Measurements from ENCODE around the gene PSMG3.
"Not testable (repeated sequence)": the region's sequence is repeated elsewhere in the genome, so short reads cannot be mapped to it uniquely, and the experiment has no call there.

The PSMG3 gene

DNA sequence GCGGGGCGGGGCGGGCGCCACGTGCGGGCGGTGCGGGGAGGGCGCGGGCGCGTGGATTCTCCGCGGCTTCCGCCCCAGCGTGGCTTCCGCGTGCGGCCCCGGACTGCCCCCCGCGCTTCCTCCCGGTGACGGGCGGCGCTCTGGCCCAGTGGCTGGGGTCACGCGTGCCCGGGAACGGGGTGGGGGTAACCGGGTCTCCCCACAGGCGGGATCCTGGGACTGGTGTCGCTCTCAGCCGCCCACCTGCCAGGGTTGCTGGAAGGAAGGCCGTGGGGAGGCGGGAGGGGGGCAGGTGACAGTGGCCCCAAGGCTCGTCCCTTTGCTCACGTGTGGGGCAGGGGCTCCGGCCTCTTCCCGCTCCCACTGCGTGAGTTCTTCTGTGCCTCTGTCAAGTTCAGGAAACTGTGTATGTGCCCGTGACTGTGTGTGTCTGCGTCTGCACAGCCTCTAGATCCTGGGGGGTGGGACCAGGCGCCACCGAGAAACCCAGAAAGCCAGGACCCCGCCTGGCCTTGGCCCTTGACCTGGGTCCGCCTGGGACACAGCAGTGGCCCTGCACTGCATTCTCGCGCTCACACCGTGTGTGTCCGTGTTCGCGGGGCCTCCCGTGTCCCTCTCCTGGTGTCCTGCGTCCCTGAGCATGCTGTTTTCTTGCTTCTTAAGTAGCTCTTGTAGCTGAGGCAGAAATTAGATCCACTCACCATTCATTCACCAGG, 38.4 kb downstream of the PSMG3 start:
- peak overlapping the region; percentile 26 for H3K9ac ChIP-seq (ENCODE audit: low read depth, low read length)
- H3K36me3 ChIP-seq (ENCODE audit: control insufficient read depth, insufficient read depth, low read length), result no peaks in the 10 kb centered on the region
- peak overlapping the region; percentile 63 for H3K4me3 ChIP-seq (ENCODE audit: low read depth, low read length)
- no peaks in the 10 kb centered on the region for H3K9me3 ChIP-seq (ENCODE audit: control insufficient read depth, insufficient read depth, low read length)
- no peaks in the 10 kb centered on the region for H3K27me3 ChIP-seq (ENCODE audit: control insufficient read depth, insufficient read depth, low read length)
- peaks cover 6% of the 10 kb centered on the region for H3K4me1 ChIP-seq (ENCODE audit: control insufficient read depth, insufficient read depth, low read length)

DNA sequence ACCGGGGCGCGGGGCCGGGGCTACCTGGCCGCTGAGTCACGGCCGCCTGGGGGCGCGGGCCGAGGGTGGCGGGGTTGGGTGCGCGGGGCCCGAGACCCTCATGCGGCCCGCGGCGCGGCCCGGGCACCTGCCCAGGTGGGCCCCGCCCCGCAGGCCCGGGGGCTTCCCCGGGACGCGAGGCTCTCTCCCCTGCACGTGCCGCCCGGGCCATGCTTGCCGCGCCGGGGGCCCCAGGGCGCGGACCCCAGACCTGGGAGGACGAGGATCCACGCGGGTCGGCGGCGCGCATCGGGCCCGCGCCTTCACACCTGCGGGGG, 38.9 kb downstream of the PSMG3 start:
- H3K27me3 ChIP-seq (ENCODE audit: control insufficient read depth, insufficient read depth, low read length), result no peaks in the 10 kb centered on the region
- no peak overlapping the region for H3K9ac ChIP-seq (ENCODE audit: low read depth, low read length)
- no peaks in the 10 kb centered on the region for H3K36me3 ChIP-seq (ENCODE audit: control insufficient read depth, insufficient read depth, low read length)
- peaks cover 3% of the 10 kb centered on the region for H3K4me1 ChIP-seq (ENCODE audit: control insufficient read depth, insufficient read depth, low read length)
- no peak overlapping the region for H3K4me3 ChIP-seq (ENCODE audit: low read depth, low read length)
- H3K9me3 ChIP-seq (ENCODE audit: control insufficient read depth, insufficient read depth, low read length), result no peaks in the 10 kb centered on the region

DNA sequence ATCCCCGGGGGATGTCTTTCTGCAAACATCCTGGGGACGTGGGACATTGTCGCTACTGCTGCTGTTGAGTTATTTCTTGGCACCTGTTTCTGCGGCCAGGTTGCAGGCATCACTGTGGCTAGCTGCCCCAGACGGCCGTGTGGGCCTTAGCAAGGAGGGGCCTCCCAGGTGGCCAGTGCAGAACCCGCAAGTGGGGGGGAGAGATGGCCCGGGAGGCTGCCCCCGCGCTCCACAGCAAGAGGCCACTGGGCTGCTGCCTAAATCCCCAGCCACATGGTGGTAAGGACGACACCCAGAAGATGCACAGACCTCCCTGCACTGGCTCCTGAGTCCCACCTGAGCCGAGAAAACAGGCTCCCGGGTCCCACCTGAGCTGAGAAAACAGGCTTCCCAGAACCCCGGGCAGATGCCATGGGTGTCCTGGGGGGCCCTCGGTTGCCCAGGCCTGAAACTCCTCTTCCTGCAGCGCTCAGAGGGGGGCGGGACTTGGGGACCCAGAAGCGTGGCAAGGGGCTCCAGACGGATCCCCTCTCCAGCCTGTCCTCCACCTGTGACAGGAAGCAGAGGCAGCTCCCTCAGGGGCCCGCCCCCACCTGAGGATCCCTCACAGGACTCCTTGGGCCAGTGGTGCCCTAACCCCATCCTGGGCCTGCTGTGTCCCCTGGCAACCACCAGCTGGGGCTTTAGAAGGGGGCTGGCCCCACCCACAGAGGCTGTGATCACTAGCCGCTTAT, 40.3 kb downstream of the PSMG3 start:
- Histone ChIP-seq H3K27me3 (ENCODE audit: control insufficient read depth, insufficient read depth, low read length) (no peaks in the 10 kb centered on the region), H3K9me3 (ENCODE audit: control insufficient read depth, insufficient read depth, low read length) (no peaks in the 10 kb centered on the region), H3K4me1 (ENCODE audit: control insufficient read depth, insufficient read depth, low read length) (peaks cover 3% of the 10 kb centered on the region), H3K36me3 (ENCODE audit: control insufficient read depth, insufficient read depth, low read length) (no peaks in the 10 kb centered on the region), H3K4me3 (ENCODE audit: low read depth, low read length) (no peak overlapping the region), H3K9ac (ENCODE audit: low read depth, low read length) (no peak overlapping the region)

DNA sequence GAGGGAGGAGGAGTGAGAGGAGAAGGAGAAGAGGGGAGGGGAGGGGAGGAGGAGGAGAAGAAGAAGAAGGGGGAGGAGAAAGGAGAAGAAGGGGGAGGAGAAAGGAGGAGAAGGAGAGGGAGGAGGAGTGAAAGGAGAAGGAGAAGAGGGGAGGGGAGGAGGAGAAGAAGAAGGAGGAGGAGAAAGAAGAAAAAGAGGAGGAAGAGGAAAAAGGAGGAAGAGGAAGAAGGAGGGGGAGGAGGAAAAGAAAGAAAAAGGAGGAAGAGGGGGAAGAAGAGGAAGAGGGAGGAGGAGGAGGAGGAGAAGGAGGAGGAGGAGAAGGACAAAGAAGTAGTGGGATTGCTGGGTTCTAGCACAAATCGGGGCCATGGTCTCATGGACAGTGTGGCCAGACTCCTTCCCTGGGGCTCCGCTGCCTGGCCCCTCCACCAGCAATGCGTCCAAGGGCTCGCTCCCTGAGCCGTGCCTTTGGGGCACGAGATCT, 43.5 kb downstream of the PSMG3 start:
- Histone ChIP-seq H3K9ac (ENCODE audit: low read depth, low read length) (no peak overlapping the region), H3K9me3 (ENCODE audit: control insufficient read depth, insufficient read depth, low read length) (no peaks in the 10 kb centered on the region), H3K4me3 (ENCODE audit: low read depth, low read length) (no peak overlapping the region), H3K27me3 (ENCODE audit: control insufficient read depth, insufficient read depth, low read length) (no peaks in the 10 kb centered on the region), H3K36me3 (ENCODE audit: control insufficient read depth, insufficient read depth, low read length) (no peaks in the 10 kb centered on the region), H3K4me1 (ENCODE audit: control insufficient read depth, insufficient read depth, low read length) (no peaks in the 10 kb centered on the region)

DNA sequence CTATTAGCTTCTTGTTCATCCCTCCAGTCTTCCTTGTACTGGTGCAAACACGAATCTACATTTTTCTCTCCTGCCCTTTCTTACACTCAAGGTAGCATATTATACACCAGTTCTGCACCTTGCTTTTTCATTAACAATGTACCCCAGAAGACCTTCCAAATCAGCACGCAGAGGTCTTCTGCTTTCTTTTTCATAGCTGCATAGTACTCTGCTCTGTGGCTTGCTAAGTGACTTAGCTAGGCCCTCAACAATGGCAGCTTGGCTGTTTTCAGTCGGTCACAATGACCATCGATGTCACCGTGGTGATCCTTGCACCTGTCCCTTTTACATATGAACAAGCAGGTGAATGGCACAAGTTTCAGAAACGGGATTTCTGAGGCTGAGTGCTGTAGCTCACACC, 44.4 kb downstream of the PSMG3 start:
- no peak overlapping the region for H3K4me3 ChIP-seq (ENCODE audit: low read depth, low read length)

DNA sequence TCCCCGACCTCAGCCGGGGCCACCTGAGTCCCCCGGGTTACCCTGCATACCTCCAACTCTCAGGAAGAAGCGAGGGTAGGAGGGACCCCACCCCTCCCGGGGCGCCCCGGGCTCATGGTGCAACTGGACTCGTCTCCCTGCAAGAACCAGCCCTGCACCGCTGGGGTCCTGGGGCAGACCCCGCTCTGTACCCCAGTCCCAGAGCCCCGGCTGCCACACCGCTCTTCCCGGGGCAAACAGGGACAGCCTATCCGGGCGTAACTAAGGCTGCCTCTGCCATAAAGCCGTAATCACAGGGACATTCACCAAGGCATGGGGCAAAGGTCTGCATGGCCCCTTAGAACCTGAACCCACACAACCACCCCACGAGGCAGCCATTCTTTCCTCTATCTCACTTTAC, 46.0 kb downstream of the PSMG3 start:
- no peaks in the 10 kb centered on the region for H3K4me1 ChIP-seq (ENCODE audit: control insufficient read depth, insufficient read depth, low read length)
- H3K27me3 ChIP-seq (ENCODE audit: control insufficient read depth, insufficient read depth, low read length), result no peaks in the 10 kb centered on the region
- no peaks in the 10 kb centered on the region for H3K36me3 ChIP-seq (ENCODE audit: control insufficient read depth, insufficient read depth, low read length)
- no peak overlapping the region for H3K9ac ChIP-seq (ENCODE audit: low read depth, low read length)
- no peak overlapping the region for H3K4me3 ChIP-seq (ENCODE audit: low read depth, low read length)
- H3K9me3 ChIP-seq (ENCODE audit: control insufficient read depth, insufficient read depth, low read length), result no peaks in the 10 kb centered on the region

More for the DNA sequence above, 44.4 kb downstream of the PSMG3 start:
- Histone ChIP-seq H3K9ac (ENCODE audit: low read depth, low read length) (no peak overlapping the region), H3K27me3 (ENCODE audit: control insufficient read depth, insufficient read depth, low read length) (no peaks in the 10 kb centered on the region), H3K36me3 (ENCODE audit: control insufficient read depth, insufficient read depth, low read length) (no peaks in the 10 kb centered on the region), H3K4me1 (ENCODE audit: control insufficient read depth, insufficient read depth, low read length) (no peaks in the 10 kb centered on the region), H3K9me3 (ENCODE audit: control insufficient read depth, insufficient read depth, low read length) (no peaks in the 10 kb centered on the region)

DNA sequence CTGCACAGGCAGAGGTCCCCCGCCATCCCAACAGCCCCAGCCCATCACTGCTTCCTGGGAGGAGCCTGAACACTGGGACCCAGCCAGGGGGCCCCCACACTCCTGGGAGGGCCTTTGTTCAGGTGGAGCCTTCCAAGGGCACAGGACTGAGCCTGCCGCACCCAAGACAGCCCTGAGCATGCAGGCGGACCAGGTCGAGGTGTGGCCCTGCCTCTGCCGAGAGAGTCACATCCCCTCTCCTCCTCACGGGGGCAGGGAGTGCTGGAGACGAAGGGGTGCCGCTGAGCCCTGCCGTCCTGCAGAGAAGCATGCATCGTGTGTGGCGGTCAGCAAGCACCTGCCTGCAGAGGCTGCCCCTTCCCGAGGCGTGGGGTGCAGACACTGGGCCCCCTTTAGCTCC, 46.6 kb downstream of the PSMG3 start:
- Histone ChIP-seq H3K9ac (ENCODE audit: low read depth, low read length) (no peak overlapping the region), H3K9me3 (ENCODE audit: control insufficient read depth, insufficient read depth, low read length) (no peaks in the 10 kb centered on the region)

DNA sequence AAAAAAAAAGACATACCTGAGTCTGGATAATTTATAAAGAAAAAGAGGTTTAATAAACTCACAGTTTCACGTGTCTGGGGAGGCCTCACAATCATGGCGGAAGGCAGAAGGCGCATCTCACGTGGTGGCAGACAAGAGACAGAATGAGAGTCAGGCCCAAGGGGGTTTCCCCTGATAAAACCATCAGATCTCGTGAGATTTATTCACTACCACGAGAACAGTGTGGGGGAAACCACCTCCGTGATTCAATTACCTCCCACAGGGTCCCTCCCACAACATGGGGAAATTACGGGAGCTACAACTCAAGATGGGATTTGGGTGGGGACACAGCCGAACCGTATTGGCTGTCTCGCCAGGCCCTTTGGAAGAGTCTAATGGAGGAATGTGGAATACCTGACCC, 48.4 kb downstream of the PSMG3 start:
- no peaks in the 10 kb centered on the region for H3K9me3 ChIP-seq (ENCODE audit: control insufficient read depth, insufficient read depth, low read length)
- H3K9ac ChIP-seq (ENCODE audit: low read depth, low read length), result no peak overlapping the region
- H3K4me1 ChIP-seq (ENCODE audit: control insufficient read depth, insufficient read depth, low read length), result no peaks in the 10 kb centered on the region
- no peak overlapping the region for H3K4me3 ChIP-seq (ENCODE audit: low read depth, low read length)
- H3K27me3 ChIP-seq (ENCODE audit: control insufficient read depth, insufficient read depth, low read length), result no peaks in the 10 kb centered on the region
- H3K36me3 ChIP-seq (ENCODE audit: control insufficient read depth, insufficient read depth, low read length), result no peaks in the 10 kb centered on the region

More for the DNA sequence above, 46.6 kb downstream of the PSMG3 start:
- Histone ChIP-seq H3K27me3 (ENCODE audit: control insufficient read depth, insufficient read depth, low read length) (no peaks in the 10 kb centered on the region), H3K4me3 (ENCODE audit: low read depth, low read length) (no peak overlapping the region), H3K4me1 (ENCODE audit: control insufficient read depth, insufficient read depth, low read length) (no peaks in the 10 kb centered on the region), H3K36me3 (ENCODE audit: control insufficient read depth, insufficient read depth, low read length) (no peaks in the 10 kb centered on the region)

DNA sequence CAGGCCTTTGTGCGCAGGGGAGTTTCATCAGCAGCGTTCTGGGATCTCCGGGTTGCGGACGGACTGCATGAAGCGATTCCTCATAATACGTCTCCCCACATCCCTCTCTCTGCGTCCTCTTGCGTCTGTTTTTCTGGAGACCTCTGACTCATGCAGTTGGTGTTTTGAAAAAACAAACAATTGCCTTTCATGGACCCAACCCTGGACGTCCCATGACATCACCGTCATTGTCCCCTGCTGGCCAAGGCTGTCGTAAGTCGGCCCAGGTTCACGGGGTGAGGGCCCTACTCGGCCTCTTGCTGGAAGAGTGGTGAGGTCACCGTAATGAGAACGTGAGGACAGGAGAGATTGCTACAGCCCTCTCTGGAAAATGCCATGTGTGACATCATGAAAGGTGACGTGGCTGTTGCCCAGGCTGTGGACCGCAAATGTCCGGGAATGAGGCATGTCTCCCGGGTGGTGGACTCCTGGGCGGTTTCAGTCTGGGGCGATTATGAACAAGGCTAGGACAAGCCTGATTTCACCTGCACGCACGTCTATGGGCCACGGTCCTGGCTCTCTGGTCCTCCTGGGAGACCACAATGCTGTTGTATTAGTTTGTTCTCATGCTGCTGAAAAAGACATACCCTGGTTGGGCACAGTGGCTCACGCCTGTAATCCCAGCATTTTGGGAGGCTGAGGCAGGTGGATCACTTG, 49.1 kb downstream of the PSMG3 start:
- Histone ChIP-seq H3K4me3 (ENCODE audit: low read depth, low read length) (no peak overlapping the region), H3K4me1 (ENCODE audit: control insufficient read depth, insufficient read depth, low read length) (no peaks in the 10 kb centered on the region), H3K27me3 (ENCODE audit: control insufficient read depth, insufficient read depth, low read length) (no peaks in the 10 kb centered on the region), H3K9ac (ENCODE audit: low read depth, low read length) (no peak overlapping the region), H3K36me3 (ENCODE audit: control insufficient read depth, insufficient read depth, low read length) (no peaks in the 10 kb centered on the region), H3K9me3 (ENCODE audit: control insufficient read depth, insufficient read depth, low read length) (no peaks in the 10 kb centered on the region)

DNA sequence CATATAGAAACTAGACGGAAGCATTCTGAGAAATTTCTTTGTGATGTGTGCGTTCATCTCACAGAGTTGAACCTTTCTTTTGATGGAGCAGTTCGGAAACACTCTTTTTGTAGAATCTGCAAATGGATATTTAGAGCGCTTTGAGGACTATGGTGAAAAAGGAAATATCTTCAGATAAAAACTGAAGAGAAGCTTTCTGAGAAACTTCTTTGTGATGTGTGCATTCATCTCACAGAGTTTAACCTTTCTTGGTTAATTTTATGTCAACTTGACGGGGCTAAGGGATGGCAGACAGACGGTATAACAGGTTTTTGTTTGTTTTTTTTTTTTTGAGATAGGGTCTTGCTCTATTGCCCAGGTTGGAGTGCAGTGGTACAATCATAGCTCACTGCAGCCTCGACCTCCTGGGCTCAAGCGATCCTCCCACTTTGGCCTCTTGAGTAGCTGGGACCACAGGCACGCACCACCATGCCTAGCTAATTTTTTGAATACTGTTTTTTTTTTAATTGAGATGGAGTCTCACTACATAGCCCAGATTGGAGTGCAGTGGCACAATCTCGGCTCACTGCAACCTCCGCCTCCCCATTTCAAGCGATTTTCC, 50.4 kb downstream of the PSMG3 start:
- H3K9ac ChIP-seq (ENCODE audit: low read depth, low read length); H3K9me3 ChIP-seq (ENCODE audit: control insufficient read depth, insufficient read depth, low read length); H3K4me1 ChIP-seq (ENCODE audit: control insufficient read depth, insufficient read depth, low read length); H3K4me3 ChIP-seq (ENCODE audit: low read depth, low read length); H3K27me3 ChIP-seq (ENCODE audit: control insufficient read depth, insufficient read depth, low read length); H3K36me3 ChIP-seq (ENCODE audit: control insufficient read depth, insufficient read depth, low read length): not testable (repeated sequence)
